ENCODE data around the gene DUSP10. TPM values are rescaled to one million over a fixed set of nuclear protein-coding genes. Genes with fewer than 3 reads are reported as not detected.

DUSP10 gene
- total RNA-seq, 6 experiments from 2014 or later: 30.5 to 48.9 (median 43.8) TPM

GRCh38 chr1:221782970-221783369, 41.1 kb upstream of the DUSP10 start:
- Mint-ChIP-seq H3K27me3 (ENCODE audit: insufficient read depth) (no peaks in the 10 kb centered on the region), H3K9me3 (no peaks in the 10 kb centered on the region), H3K27ac (no peak overlapping the region), H3K4me1 (ENCODE audit: low read depth) (peaks cover 8% of the 10 kb centered on the region; the same call in 1 of the 2 replicates), H3K36me3 (ENCODE audit: low read depth) (no peaks in the 10 kb centered on the region), H3K4me3 (no peak overlapping the region)
- TF ChIP-seq CTCF (IDR thresholded peaks at IDR 0.05): no peak
- DNase-seq: no peak

- H3K27ac Mint-ChIP-seq: no peak overlapping the region
- no peaks in the 10 kb centered on the region for H3K27me3 Mint-ChIP-seq (ENCODE audit: insufficient read depth)
- H3K9me3 Mint-ChIP-seq: no peaks in the 10 kb centered on the region
- H3K4me1 Mint-ChIP-seq (ENCODE audit: low read depth): peaks cover 8% of the 10 kb centered on the region; the same call in 1 of the 2 replicates
- TF ChIP-seq CTCF (IDR thresholded peaks at IDR 0.05): no peak
- no peak overlapping the region for H3K4me3 Mint-ChIP-seq
- H3K36me3 Mint-ChIP-seq (ENCODE audit: low read depth): no peaks in the 10 kb centered on the region
- peak; percentile 12 for DNase-seq
Measured at GRCh38 chr1:221782477-221782876, 40.6 kb upstream of the DUSP10 start.

DNA sequence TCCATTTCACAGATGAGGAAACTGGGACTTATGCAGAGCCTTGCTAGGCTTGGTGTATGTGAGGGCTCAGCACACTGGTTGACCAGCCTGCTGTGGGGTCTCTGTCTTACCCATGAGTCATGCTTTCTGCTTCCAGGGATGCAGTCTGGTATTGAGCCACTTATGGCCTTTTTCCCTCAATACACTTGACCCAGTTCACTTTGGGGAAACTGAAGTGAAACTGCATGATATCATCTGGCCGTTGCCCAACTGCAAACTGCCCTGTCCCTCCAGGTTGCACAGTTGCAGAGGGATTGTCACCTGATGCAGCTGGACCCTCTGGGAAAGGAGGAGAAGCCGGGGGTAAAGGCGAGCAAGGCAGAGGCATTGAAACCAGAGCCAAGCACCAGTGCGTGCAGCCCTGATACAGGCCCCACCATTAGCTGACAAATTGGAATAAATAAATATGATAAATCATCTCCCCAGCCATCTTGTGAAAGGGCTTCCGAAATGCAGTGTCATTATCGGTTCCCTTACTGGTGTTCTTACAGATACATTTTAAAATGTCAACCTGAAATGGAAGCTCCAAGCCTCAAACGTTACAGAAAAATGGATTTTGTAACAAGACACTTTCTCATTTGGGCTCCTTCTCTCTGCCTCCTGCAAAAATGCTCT, 39.3 kb upstream of the DUSP10 start:
- TF ChIP-seq CTCF (IDR thresholded peaks at IDR 0.05): no peak
- Mint-ChIP-seq H3K27me3 (ENCODE audit: insufficient read depth) (no peaks in the 10 kb centered on the region; the same call in 1 of the 2 replicates), H3K36me3 (ENCODE audit: low read depth) (no peaks in the 10 kb centered on the region), H3K4me1 (ENCODE audit: low read depth) (peaks cover 8% of the 10 kb centered on the region; the same call in 1 of the 2 replicates), H3K4me3 (no peak overlapping the region), H3K27ac (no peak overlapping the region), H3K9me3 (no peaks in the 10 kb centered on the region)
- no peak for DNase-seq

- no peaks in the 10 kb centered on the region for H3K9me3 Mint-ChIP-seq
- no peak overlapping the region for H3K27ac Mint-ChIP-seq
- no peaks in the 10 kb centered on the region for H3K36me3 Mint-ChIP-seq (ENCODE audit: low read depth)
- no peak overlapping the region for H3K4me3 Mint-ChIP-seq
- DNase-seq: no peak
- no peaks in the 10 kb centered on the region; the same call in 1 of the 2 replicates for H3K27me3 Mint-ChIP-seq (ENCODE audit: insufficient read depth)
- TF ChIP-seq CTCF (IDR thresholded peaks at IDR 0.05): no peak
- H3K4me1 Mint-ChIP-seq (ENCODE audit: low read depth): peaks cover 8% of the 10 kb centered on the region; the same call in 1 of the 2 replicates
Measured at GRCh38 chr1:221780175-221780574, 38.3 kb upstream of the DUSP10 start.

- Mint-ChIP-seq H3K4me1 (ENCODE audit: low read depth) (peaks cover 8% of the 10 kb centered on the region; the same call in 1 of the 2 replicates), H3K36me3 (ENCODE audit: low read depth) (no peaks in the 10 kb centered on the region), H3K27me3 (ENCODE audit: insufficient read depth) (no peaks in the 10 kb centered on the region; the same call in 1 of the 2 replicates), H3K9me3 (no peaks in the 10 kb centered on the region), H3K4me3 (no peak overlapping the region), H3K27ac (no peak overlapping the region)
- DNase-seq: no peak
- TF ChIP-seq CTCF (IDR thresholded peaks at IDR 0.05): no peak
Measured at GRCh38 chr1:221779771-221780170, 37.9 kb upstream of the DUSP10 start.
